ENCODE data around the gene BOLL.
"Not testable (repeated sequence)": the region's sequence is repeated elsewhere in the genome, so short reads cannot be mapped to it uniquely, and the experiment has no call there.

The BOLL gene

GRCh38 chr2:197705121-197705911 is 79.8 kb downstream of the BOLL start, which contains the start of gene MARS2:
Gene MARS2, plus strand, starts transcription at chr2:197705369. Its CDS starts 37 bp downstream, at chr2:197705406.
- H3K4me3 ChIP-seq: peak within 1 kb of the TSS; percentile 79
- TF ChIP-seq CTCF (IDR thresholded peaks at IDR 0.05): no peak
- DNase-seq (ENCODE audit: low spot score): peak; percentile 92

GRCh38 chr2:197704434-197705120 is 80.5 kb downstream of the BOLL start:
- Histone ChIP-seq H3K27ac (peak overlapping the region in 1 of 2 donors; percentile 75), H3K4me3 (peak overlapping the region; percentile 79)
- DNase-seq (ENCODE audit: low spot score): no peak
- no peak for TF ChIP-seq CTCF (IDR thresholded peaks at IDR 0.05)

More at GRCh38 chr2:197705121-197705911, 79.8 kb downstream of the BOLL start, which contains the start of gene MARS2:
- H3K27ac ChIP-seq: peak within 1 kb of the TSS in 1 of 2 donors; percentile 75

GRCh38 chr2:197700960-197701359 is 84.2 kb downstream of the BOLL start:
- no peak for TF ChIP-seq CTCF (IDR thresholded peaks at IDR 0.05)
- no peak overlapping the region for H3K4me3 ChIP-seq
- H3K27ac ChIP-seq: no peak overlapping the region
- DNase-seq (ENCODE audit: low spot score): no peak

- not testable (repeated sequence) for H3K4me3 ChIP-seq; DNase-seq (ENCODE audit: low spot score); H3K27ac ChIP-seq
These were observed 85.4 kb downstream of the BOLL start for GRCh38 chr2:197699724-197700123.

- DNase-seq (ENCODE audit: low spot score); H3K4me3 ChIP-seq: not testable (repeated sequence)
These were observed 88.5 kb downstream of the BOLL start for GRCh38 chr2:197696571-197696970.

GRCh38 chr2:197695971-197696370 is 89.1 kb downstream of the BOLL start:
- H3K27ac ChIP-seq; H3K4me3 ChIP-seq; DNase-seq (ENCODE audit: low spot score): not testable (repeated sequence)

More at GRCh38 chr2:197696571-197696970, 88.5 kb downstream of the BOLL start:
- H3K27ac ChIP-seq: not testable (repeated sequence)

- not testable (repeated sequence) for H3K27ac ChIP-seq; DNase-seq (ENCODE audit: low spot score); H3K4me3 ChIP-seq
These were observed 89.9 kb downstream of the BOLL start for GRCh38 chr2:197695206-197695605.

GRCh38 chr2:197677483-197677882 is 107.6 kb downstream of the BOLL start:
- no peak for TF ChIP-seq CTCF (IDR thresholded peaks at IDR 0.05)
- Histone ChIP-seq H3K4me3 (no peak overlapping the region), H3K27ac (no peak overlapping the region)
- DNase-seq (ENCODE audit: low spot score): no peak

- Histone ChIP-seq H3K4me3 (no peak overlapping the region), H3K27ac (no peak overlapping the region)
- TF ChIP-seq CTCF (IDR thresholded peaks at IDR 0.05): no peak
- no peak for DNase-seq (ENCODE audit: low spot score)
These were observed 108.1 kb downstream of the BOLL start for GRCh38 chr2:197677056-197677455.

Measured in coronary artery (tissue), 2 donors.